ENCODE measurements around the gene TUFT1.
"Not testable (repeated sequence)": the region's sequence is repeated elsewhere in the genome, so short reads cannot be mapped to it uniquely, and the experiment has no call there.

TUFT1 gene

DNA sequence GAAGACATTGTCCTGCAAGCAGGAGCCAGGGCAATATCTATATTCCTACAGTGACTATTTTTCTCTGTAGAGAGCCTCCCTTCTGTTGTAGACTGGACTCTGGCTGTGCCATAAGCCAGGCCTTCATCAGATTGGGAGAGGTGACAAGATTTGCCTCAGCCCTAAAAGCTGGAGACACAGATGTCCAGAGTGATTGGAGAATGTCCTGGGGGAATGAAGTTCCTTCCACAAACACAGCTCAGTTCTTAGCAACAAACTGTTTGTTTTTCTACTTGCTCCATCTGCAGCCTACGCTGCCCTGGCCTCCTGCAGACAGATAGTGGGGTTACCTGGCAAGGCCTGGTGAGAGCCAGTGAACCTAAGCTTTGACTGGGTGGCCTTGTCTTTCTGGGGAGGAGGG, 41.8 kb downstream of the TUFT1 start:
- no peak for DNase-seq

- DNase-seq, result no peak
These were observed 43.7 kb downstream of the TUFT1 start for GRCh38 chr1:151583796-151584195.

DNA sequence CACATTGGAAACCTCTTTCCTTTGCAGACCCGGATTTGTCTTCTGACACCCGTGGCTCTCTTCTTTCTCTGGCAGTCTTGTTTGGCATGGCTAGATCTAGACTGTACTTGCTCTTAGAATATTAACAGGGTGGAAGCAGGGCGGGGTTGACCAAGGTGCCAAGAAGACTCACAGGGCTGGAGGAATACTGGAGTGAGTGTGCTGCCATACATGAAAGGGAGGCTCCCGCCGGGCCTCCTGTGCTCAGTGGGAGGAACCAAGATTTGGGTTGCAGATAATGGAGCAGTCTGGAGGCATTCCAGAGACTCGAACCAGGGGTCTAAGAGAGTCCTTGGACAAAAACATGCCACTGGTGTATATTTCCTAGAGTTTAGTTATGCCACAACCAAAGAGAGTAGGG, 44.2 kb downstream of the TUFT1 start:
- no peak for DNase-seq

DNA sequence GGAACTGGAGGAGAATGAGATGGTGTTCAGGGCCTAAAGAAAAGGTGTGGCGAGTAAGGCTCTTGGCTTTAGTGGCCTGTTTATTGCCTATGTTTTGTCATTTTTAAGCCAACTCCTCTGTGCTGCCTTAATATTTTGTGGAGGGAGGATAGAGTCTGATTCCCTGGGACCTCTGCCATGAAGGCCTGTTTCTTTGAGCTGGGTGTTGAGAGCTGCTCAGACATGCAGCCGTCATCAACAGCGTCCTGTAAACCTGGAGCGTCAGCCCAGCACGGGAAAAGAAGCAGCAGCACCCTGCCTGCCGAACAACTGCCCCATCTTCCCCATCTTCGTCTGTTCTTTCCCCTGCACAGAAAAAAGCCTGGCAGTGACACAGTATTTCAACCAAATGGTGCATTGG, 44.7 kb downstream of the TUFT1 start:
- DNase-seq, result no peak

GRCh38 chr1:151585622-151586021, 45.5 kb downstream of the TUFT1 start:
- DNase-seq, result peak; percentile 28

DNA sequence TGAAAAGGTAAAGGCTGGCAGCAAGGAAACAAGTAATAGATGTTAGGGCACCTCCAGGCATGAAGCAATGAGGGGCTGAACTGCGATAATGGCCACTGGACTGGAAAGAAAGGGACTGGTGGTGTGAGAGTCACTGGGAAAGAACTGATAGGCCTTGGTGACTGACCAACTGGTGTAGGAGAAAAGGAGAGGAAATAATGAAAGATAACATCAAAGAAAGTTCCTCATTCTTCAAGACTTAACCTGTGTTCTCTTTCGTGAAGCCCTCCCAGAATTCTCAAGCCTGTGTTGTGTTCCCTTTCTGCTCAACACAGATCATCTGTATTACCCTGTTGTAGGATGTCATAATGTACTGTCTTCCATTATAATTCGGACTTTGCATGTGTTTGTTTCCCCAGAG, 50.9 kb downstream of the TUFT1 start:
- DNase-seq, result no peak

- DNase-seq, result peak; percentile 47
These were observed 53.6 kb downstream of the TUFT1 start for GRCh38 chr1:151593730-151594129.

DNA sequence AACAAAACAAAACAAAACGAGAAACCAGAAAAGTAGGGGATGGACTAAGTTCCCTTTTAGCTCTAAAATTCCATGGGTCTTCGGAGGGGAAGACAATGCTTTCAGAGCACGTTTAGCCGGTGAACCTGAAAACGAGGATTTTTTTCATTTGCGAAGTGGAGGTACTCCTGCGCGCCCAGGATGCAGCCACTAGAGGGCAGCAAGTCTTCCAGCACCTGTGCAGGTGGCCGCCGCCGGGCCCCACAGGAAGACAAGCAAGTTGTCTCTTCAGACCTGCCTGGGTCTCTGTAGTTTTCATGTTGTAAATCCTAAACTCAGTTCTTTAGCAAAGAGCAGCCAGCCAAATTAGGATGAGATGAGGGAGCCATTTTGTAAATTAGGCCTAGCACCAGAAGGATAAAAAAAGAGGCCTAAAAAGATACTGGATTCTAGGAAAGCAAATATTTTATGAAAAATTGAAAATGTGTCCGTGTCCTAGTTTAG, 54.1 kb downstream of the TUFT1 start:
- DNase-seq, result peak; percentile 88

DNA sequence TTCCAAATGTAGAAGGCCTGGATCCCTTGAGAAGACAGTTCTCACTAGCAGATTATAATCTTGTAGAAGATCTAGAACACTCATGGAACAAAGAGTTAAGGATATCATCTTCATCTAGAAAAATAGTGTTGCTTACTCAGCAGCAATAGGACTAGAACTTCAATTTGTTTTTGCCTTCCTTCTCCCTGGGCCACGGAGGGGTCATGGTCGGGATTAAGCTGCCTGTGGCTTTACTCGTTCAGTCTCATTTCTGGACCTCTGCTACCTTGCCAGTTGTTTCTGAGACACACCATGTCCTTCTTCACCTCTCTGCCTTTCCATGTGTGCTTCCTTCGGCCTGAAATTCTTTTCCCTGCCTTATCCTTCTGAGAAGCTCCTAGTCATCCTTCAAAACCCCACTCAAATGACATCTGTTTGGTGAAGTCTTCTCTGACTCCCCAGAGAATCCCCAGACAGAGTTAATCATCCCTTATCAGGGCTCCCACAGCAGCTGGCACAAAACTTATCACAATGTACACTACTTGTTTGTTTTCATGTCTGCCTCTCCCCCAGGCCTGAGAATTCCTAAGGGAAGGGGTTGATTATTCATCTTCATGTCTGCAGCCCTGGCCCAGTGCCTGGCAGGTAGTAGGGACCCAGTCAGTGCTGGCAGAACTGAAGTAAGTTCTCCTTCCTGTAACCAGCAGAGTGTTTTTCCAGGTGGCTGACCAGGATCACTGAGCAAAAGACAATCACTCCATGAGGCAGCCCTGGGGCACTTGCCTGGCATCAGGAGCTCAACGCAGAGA, 56.3 kb downstream of the TUFT1 start:
- DNase-seq, result peak; percentile 19

DNA sequence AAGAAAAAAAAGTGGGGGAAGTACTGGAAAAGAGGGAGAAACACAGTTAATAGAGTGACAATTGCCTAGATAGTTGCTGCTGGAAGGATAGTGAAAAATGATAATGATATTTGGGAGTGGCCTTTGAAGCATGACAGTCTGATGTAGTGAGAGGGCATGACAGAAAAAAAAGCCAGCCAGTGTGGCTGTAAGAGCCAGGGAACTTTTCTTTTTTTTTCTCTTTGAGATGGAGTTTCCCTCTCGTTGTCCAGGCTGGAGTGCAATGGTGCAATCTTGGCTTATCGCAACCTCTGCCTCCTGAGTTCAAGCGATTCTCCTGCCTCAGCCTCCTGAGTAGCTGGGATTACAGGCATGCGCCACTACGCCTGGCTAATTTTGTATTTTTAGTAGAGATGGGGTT, 62.4 kb downstream of the TUFT1 start:
- not testable (repeated sequence) for DNase-seq

- DNase-seq, result no peak
These were observed 64.2 kb downstream of the TUFT1 start for GRCh38 chr1:151604291-151604690.

- DNase-seq, result no peak
These were observed 66.3 kb downstream of the TUFT1 start for GRCh38 chr1:151606384-151606783.

DNA sequence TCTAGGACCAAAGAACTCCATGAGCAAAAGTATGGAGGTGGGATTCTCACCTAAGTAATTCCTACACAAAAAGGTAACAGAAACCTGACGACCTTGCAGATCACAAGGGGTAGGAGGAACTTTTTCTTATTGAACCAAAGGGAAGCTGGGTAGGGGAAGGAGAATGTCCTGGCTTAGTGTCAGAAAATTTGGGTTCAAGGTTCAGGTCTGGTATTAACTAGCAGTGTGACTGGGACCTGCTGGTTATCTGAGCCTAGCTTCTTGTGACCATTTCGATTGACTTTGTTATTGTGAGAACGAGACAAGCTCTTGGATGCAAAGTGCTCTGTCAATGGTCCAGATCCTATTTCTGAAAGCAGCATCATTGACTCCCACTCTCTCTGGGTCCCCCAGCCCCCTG, 66.7 kb downstream of the TUFT1 start:
- DNase-seq, result no peak

DNA sequence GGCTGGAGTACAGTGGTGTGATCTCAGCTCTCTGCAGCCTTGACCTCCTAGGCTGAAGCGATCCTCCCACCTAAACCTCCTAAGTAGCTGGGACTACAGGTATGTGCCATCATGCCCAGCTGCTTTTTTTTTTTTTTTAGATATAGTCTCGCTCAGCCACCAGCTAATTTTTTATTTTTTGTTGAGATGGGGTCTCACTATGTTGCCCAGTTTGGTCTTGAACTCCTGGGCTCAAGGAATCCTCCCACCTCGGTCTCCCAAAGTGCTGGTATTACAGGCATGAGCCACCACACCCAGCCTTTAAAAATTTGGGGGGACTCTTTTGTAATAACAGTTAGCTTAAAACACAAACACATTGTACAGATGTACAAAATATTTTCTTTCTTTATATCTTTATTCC, 70.0 kb downstream of the TUFT1 start:
- no peak for DNase-seq

DNA sequence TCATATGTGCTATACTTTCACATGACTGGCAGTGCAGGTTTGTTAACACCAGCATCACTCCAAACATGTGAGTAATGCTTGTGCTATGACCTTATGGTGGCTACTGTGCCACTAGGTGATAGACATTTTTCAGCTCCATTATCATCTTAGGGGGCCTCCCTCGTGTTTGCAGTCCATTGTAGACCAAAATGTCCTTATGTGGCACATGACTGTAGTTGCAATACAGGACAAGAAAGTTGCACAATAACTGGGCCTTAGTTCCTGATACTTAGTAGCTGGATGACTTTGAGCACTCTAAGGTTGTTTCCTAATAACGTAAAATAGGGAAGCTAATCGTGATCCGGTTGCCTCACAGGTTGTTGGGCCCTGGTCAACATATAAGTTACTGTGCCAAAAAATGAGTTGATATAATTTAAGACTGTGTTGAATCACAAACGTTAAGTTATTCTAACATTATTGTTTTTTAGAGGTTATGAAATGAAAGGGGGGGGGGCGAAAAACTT, 71.2 kb downstream of the TUFT1 start:
- no peak for DNase-seq

DNA sequence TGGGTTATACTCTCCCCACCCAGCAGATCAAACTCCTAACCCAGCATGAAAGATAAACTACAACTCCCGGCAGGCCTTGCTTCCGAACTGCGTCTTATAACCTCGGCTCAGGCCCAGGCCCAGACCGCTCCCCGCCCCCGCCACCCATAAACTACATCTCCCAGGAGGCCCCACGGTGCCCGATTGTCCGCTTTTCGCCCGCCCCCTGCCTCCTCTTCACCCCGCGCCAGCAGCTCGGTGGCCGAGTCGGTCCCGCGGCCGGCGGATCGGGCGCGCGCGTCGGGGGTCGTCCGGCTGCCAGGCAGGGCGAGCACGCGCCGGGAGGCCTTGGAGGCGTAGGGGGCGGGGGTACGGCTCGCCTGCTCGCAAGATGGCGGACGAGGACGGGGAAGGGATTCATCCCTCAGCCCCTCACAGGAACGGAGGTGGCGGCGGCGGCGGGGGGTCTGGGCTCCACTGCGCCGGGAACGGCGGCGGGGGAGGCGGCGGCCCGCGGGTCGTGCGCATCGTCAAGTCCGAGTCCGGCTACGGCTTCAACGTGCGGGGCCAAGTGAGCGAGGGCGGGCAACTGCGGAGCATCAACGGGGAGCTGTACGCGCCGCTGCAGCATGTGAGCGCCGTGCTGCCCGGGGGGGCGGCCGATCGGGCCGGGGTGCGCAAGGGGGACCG, 71.9 kb downstream of the TUFT1 start, which contains the start of gene SNX27:
Gene SNX27 (plus strand): TSS at position 219 of the 669 bp plus-strand sequence. CDS start 152 bp downstream, at position 371.
- peak; percentile 99 for DNase-seq

DNA sequence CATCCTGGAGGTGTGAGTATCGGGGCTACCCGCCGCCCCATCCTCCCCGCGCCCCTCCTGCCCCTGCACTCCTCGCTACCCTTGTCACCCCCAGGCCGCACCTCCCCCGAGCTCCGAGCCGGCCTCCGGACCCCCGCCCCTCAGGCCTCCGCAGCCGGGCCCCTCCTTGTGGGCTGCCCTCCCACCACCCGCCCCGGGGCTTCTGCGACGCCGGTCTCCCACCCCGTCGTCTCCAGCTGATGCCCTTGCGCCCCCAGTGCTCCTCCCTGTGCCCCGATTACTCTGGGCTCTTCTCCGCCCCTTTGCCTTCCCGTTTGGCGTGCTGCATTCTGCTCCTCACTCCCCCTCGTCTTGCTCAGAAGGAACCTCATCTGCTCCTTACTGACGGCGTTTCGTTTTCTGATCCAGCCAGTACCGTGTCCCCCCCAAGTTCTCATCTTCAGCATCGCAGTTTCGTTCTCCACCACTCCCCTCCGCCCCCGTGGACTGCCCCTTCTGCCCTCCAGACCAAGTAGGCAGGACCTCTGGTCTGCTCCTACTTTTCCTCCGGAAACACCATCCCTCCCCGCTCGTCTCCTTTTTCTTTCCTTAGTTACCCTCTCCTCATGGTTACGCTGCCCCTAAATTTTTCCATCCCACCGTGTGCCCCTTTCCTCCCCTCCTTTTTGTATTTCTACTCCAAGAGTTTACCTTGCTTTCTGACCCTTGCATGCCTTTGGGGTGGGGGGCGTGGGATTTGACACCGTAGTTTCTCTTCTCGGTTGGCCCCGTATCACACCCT, 72.6 kb downstream of the TUFT1 start:
- peak; percentile 55 for DNase-seq

GRCh38 chr1:151613282-151613780, 73.2 kb downstream of the TUFT1 start:
- DNase-seq, result peak; percentile 62

DNA sequence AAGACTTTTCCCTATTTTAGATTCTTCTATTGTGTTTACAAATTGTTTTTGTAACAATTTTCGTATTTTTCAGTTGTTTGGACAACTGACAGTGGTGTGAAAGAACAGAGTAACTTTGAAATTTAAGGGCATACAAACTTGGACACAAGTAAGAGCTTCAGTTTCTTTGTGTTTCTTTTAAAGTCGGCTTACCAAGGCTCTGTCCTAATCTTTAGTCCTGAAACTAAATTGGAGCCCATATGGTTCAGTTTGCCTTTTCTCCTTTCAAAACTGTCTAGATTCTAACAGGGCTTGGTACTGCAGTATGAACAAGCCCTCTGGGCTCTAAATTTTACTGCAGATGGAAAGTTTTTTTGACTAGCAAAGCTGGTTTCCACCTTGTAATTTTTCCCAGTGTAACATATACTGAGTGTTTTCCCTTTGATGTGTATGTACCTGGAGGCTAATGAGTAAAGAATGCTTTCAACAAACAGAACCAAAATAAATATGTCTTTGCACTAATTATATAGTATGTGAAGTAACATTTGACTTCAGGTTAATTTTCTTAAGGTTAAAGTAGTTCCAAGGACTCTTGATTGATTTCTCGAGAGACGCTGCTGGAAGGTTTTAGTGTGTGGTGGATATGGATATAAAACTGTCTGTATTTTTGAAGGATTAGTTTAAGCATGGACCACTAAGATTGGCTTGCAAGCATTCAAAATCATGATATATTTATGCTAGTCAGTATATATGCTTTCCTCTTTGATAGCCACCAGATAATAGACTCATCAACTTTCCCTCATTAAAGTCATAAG, 75.8 kb downstream of the TUFT1 start:
- DNase-seq, result peak; percentile 31

DNA sequence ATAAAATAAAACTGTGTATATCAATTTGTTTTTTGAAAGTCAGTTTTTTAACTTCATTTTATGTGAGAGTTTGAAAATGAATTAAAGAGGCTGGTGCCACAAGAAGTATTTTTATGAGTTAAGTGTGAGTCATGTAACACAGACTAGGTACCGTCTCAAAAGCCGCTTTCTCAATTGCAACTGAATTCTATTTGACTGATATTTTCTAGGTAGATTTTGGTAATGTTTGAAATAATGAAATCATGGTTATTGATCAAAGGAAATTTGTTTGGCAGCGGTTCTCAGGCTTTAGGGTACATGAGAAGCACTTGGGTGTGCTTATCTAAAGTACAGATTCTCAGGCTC, 76.4 kb downstream of the TUFT1 start:
- DNase-seq, result no peak

DNA sequence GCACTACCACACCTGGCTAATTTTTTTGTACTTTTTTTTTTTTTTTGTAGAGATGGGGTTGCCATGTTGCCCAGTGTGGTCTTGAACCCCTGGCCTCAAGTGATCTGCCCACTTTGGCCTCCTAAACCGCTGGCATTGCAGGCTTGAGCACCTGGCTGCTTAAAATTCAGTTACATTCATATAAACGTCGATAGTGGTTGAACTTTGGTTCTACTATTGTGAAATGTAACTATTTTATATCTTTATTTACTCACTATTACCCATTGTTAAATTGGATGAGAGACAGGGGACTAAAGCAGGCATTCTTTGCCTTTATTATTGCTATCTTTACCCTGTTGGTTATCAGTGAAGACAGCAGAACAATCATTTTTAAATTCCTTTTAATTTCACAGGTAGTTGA, 77.9 kb downstream of the TUFT1 start:
- no peak for DNase-seq

DNA sequence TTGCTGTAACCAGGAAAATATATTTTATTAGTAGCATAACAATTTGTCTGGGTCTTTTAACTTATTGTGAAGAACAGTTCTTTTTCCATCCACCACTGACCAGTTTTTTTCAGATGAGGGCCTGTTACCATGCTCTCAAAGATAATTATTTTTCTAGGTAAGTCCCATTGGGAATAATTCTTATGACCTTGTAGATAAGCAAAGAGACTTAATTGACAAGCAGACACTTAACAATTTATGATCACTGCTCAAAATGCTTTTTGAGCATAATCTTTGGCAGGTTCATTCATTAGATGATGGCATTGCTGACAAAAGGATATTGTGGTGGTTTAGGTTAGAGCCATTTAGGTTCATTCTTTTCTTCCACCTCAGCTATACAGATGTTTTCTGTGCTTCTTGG, 78.4 kb downstream of the TUFT1 start:
- no peak for DNase-seq

Data from NCI-H82 (cell line).